Measurements from ENCODE around the gene UBE2G2. TPM values are rescaled to one million over a fixed set of nuclear protein-coding genes. Genes with fewer than 3 reads are reported as not detected.

The UBE2G2 gene
- total RNA-seq, 1 experiment from 2014 or later: 40.7 TPM

- no peak for DNase-seq (ENCODE audit: low read depth)
Measured at GRCh38 chr21:44815852-44816628, 14.4 kb upstream of the UBE2G2 start.

GRCh38 chr21:44815225-44815624 lies 13.6 kb upstream of the UBE2G2 start:
- no peak for DNase-seq (ENCODE audit: low read depth)

DNA sequence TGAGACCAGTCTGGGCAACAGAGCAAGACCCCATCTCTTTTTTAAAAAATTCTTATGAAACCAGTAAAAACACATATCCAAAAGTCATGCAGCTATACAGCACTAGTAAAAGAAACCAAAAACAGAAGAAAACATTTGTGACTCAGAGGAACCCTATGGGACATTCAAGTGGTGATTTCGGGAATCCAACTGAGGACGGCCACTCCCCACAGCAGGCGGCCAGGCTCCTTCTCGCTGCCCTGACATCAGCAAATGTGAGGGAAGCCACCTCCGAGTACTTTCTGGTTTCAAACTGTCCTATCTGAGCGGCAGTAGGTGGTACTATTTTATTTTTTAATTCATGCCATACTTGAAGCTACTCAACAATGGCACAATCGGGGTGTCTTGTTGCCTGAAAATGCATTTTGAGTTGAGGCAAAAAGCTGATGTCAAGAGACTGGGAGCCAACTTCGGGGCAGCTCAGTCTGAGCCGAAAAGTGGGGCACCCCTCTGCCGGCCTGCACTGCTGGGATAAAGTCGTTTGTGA lies 12.9 kb upstream of the UBE2G2 start:
- no peak for DNase-seq (ENCODE audit: low read depth)

DNA sequence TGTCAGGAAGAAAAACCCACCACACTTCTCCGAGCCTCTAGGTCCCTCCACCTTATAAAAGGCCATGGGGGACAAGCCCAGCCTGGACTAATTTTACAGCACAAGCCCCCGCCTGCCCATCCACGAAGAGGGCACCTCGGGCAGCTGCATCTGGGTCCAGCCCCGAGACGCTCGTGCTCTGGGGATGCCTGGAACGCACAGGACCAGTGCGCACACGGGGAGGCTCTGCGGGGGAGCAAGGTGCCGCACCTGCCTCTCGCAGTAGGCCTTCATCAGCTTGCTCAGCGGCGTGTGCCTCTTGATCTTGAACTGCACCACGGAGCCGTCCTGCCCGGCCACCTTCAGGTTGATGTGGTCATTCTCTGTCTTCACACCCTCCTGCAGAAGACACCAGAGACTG lies 12.1 kb upstream of the UBE2G2 start:
- no peak for DNase-seq (ENCODE audit: low read depth)

- DNase-seq (ENCODE audit: low read depth): no peak
Measured at GRCh38 chr21:44813149-44813548, 11.5 kb upstream of the UBE2G2 start.

- DNase-seq (ENCODE audit: low read depth): no peak
Measured at GRCh38 chr21:44812640-44813039, 11.0 kb upstream of the UBE2G2 start.

DNA sequence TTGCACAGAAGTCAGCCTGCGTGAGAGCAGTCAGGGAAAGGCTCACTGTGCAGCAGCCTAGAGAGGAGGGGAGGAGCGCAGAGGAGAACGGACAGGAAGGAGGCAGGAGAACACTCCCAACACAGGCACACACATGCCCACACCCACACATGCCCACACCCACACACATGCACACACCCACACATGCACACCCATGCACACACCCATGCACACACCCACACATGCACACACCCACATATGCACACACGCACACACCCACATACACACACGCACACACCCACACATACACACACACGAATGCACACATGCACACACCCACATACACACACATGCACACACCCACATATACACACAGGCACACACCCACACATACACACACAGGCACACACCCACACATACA lies 9.2 kb upstream of the UBE2G2 start:
- no peak for DNase-seq (ENCODE audit: low read depth)

GRCh38 chr21:44805859-44806258 lies 4.2 kb upstream of the UBE2G2 start:
- DNase-seq (ENCODE audit: low read depth): no peak

GRCh38 chr21:44805226-44805625 lies 3.6 kb upstream of the UBE2G2 start:
- no peak for DNase-seq (ENCODE audit: low read depth)

- no peak for DNase-seq (ENCODE audit: low read depth)
Measured at GRCh38 chr21:44804762-44805161, 3.1 kb upstream of the UBE2G2 start.

- no peak for DNase-seq (ENCODE audit: low read depth)
Measured at GRCh38 chr21:44803651-44804050, 2.0 kb upstream of the UBE2G2 start.

- DNase-seq (ENCODE audit: low read depth): no peak
Measured at GRCh38 chr21:44802396-44803153, 955 bp upstream of the UBE2G2 start.

DNA sequence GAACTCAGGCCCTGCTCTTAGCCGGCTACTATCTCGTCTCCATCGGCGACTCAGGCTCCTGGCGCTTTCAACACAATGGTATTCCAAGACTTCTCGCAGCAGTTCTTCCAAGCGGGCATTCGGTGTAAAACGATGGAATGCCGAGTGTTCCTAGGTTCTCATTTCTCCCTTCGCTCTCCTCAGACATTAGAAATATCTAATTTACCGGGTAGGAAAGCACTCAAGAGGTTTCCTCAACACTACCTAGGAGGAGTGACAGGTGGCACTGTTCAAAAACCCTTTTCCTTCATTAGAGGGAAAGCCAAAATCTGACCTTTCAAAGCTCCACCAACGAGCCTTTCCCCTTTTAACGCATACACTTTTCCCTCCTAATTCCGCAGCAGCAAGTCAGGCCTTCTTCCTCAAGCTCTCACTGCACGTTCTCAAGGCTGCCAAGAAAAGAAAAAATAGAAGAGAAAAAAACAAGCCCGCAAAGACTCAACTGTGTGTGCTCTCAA lies 601 bp downstream of the UBE2G2 start:
- peak; percentile 35 for DNase-seq (ENCODE audit: low read depth)

GRCh38 chr21:44800103-44800502 lies 1.5 kb downstream of the UBE2G2 start:
- peak; percentile 52 for DNase-seq (ENCODE audit: low read depth)

GRCh38 chr21:44799646-44800045 lies 2.0 kb downstream of the UBE2G2 start:
- DNase-seq (ENCODE audit: low read depth): no peak

DNA sequence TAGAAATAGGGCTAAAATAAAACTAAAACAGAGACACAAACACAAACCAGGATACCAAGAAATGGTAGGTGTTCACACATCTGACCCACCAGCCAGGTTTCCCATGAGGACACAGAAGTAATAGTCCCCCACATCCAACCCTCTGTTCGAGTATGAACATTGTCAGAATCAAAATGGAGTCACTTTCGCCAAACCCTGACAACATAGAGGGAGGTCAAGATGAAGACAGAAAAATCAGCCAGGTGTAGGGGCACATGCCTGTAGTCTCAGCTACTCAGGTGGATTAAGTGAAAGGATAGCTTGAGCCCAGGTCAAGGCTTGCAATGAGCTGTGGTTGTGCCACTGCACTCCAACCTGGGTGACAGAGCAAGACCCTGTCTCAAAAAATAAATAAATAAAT lies 3.8 kb downstream of the UBE2G2 start:
- no peak for DNase-seq (ENCODE audit: low read depth)

GRCh38 chr21:44795342-44795741 lies 6.3 kb downstream of the UBE2G2 start:
- DNase-seq (ENCODE audit: low read depth): no peak

DNA sequence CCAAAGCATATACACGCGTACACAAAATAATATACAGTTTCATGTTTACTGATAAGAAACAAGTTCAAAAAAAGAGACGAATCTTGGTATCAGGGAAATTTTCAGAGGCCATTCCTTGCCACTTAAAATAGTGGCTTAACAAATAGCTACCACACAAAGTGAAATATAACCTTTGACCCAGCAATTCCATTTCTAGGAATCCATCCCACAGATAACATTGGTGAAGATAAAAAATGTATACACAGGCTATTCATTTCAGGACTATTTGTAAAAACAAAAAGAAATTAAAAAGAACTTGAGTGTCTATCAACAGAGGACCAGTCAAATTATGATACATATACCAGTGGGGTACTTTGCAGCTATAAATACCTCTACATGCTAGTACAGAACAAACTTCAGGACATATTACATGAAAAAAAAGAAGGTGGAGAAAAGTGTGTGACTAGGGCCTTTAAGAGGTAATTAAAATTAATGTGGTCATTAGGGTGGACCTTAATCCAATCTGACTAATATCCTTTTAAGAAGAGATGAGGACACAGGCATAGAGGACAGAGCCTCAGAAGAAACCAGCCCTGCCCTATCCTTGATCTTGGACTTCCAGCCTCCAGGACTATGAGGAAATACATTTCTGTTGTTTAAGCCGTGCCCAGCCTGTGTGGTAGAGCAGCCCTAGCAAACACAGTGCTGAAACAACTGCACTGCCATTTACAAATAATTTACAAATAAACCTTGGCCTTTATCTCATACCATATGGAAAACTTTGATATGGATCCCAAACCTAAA lies 7.8 kb downstream of the UBE2G2 start:
- no peak for DNase-seq (ENCODE audit: low read depth)

DNA sequence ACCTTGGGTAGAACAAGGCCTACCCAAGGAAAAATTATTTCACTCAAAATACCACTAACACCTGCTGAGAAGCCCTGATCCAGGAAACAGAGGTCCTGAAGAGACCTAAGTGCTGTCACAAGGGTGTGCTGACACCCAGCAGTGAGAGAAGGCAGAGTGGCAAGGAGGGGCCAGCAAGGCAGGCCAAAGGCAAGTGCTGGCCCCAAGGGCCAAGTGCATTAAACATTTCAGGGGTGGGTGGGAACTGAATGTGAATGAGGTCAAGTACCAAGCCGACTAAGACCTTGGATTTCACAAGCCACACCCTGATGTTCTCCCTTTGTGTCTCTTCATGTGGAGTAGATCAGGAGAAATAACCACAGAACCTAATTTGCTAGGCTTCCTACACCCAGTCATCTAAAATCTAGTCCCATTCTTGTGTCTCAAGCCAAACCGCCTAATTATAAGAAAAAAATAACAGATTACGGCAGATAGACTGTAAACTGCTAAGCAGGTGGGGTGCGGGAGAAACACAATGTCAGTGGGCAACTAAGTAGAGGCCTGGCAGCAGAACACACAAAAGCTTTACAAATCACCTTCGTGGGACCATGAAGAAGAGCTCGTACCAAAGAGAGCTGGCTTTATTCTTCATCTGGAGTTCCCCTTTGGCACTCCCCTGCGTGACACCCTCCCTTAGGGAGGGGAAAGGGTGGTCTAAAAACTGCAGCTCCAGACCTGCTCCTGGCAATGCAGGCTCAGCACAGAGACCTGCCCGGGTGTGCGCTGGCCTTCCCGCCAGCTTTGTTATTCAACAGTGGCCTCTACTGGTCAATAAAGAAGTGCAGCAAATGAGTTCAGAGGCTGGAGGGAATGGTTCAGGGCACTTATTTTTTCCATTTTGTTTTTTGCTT lies 8.7 kb downstream of the UBE2G2 start:
- DNase-seq (ENCODE audit: low read depth): peak; percentile 47

- no peak for DNase-seq (ENCODE audit: low read depth)
Measured at GRCh38 chr21:44791993-44792392, 9.6 kb downstream of the UBE2G2 start.

GRCh38 chr21:44791246-44791645 lies 10.4 kb downstream of the UBE2G2 start:
- no peak for DNase-seq (ENCODE audit: low read depth)
